MCF 10A (cell line): ENCODE data around the gene MAGIX. TPM values are rescaled to one million over a fixed set of nuclear protein-coding genes. Genes with fewer than 3 reads are reported as not detected.

Experiments
- BruUV-seq: library from RNA; stranded (reverse); fragments of 400-500 nt; replicated peaks from 2 replicates; lab custom pipeline; 2021; lab: Mats Ljungman, UMichigan
- CTCF ChIA-PET: fragments of 300-600 bp; sonication (Branson Sonifier 250); formaldehyde crosslinking; extraction: SDS; loops from one replicate; lab custom pipeline; 2021; ENCODE audit warnings: antibody characterized with exemption, inconsistent platforms; lab: Yijun Ruan, JAX
- POLR2A ChIA-PET: fragments of 300-600, 350-650 bp; sonication (Branson Sonifier 250); formaldehyde crosslinking; extraction: SDS; loops from one replicate; lab custom pipeline; 2020; ENCODE audit warnings: antibody characterized with exemption, inconsistent platforms; lab: Yijun Ruan, JAX
- DNase-seq: peaks from one replicate; pipeline ENCODE4 v3.0.0-alpha.2; 2018; ENCODE audit not compliant: unreplicated experiment
- H3K27ac Mint-ChIP-seq: one replicate; pipeline ENCODE4 v1.8.0; 2022; ENCODE audit warnings: mild to moderate bottlenecking, low read depth, mixed read lengths; ENCODE audit not compliant: unreplicated experiment
- H3K27me3 Mint-ChIP-seq: one replicate; pipeline ENCODE4 v1.8.0; 2022; ENCODE audit warnings: mixed read lengths; ENCODE audit not compliant: insufficient read depth, unreplicated experiment
- H3K36me3 Mint-ChIP-seq: one replicate; pipeline ENCODE4 v1.8.0; 2022; ENCODE audit warnings: mild to moderate bottlenecking, moderate library complexity, mixed read lengths; ENCODE audit not compliant: insufficient read depth, unreplicated experiment
- H3K4me1 Mint-ChIP-seq: one replicate; pipeline ENCODE4 v1.8.0; 2022; ENCODE audit warnings: mixed read lengths; ENCODE audit not compliant: insufficient read depth, unreplicated experiment
- H3K4me3 Mint-ChIP-seq: one replicate; pipeline ENCODE4 v1.8.0; 2022; ENCODE audit warnings: mild to moderate bottlenecking, moderate library complexity, mixed read lengths; ENCODE audit not compliant: unreplicated experiment
- H3K9me3 Mint-ChIP-seq: one replicate; pipeline ENCODE4 v1.8.0; 2022; ENCODE audit warnings: mixed read lengths; ENCODE audit not compliant: unreplicated experiment
- intact Hi-C: fragments of 100-400 bp; cut with micrococcal nuclease; formaldehyde crosslinking; loops from 2 replicates; pipeline ENCODE4 v1.14.1; 2022
- total RNA-seq: library from RNA; stranded (reverse); gene quantifications from 2 replicates; pipeline ENCODE4 v1.2.3, GENCODE V29; 2022
- TF ChIP-seq, protein P1 (sequence below): fragments of 200-600 bp; IDR thresholded peaks from one replicate; pipeline ENCODE4 v1.8.0; 2022; ENCODE audit warnings: antibody characterized with exemption, mild to moderate bottlenecking; ENCODE audit not compliant: unreplicated experiment

The MAGIX gene
- total RNA-seq, 1 experiment from 2014 or later: 0.84 TPM

- ChIA-PET CTCF (no interaction called here), POLR2A (no interaction called here)
- no peaks in the 10 kb centered on the region for H3K36me3 Mint-ChIP-seq
- H3K27ac Mint-ChIP-seq: no peak overlapping the region
- H3K4me3 Mint-ChIP-seq: no peak overlapping the region
- H3K9me3 Mint-ChIP-seq: peaks cover 12% of the 10 kb centered on the region
- no peak for DNase-seq
- no peaks in the 10 kb centered on the region for H3K4me1 Mint-ChIP-seq
- BruUV-seq: no TSS peak
- intact Hi-C loops: no loop called here
- H3K27me3 Mint-ChIP-seq: no peaks in the 10 kb centered on the region
- TF ChIP-seq, protein P1, sequence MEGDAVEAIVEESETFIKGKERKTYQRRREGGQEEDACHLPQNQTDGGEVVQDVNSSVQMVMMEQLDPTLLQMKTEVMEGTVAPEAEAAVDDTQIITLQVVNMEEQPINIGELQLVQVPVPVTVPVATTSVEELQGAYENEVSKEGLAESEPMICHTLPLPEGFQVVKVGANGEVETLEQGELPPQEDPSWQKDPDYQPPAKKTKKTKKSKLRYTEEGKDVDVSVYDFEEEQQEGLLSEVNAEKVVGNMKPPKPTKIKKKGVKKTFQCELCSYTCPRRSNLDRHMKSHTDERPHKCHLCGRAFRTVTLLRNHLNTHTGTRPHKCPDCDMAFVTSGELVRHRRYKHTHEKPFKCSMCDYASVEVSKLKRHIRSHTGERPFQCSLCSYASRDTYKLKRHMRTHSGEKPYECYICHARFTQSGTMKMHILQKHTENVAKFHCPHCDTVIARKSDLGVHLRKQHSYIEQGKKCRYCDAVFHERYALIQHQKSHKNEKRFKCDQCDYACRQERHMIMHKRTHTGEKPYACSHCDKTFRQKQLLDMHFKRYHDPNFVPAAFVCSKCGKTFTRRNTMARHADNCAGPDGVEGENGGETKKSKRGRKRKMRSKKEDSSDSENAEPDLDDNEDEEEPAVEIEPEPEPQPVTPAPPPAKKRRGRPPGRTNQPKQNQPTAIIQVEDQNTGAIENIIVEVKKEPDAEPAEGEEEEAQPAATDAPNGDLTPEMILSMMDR: no peak
Observed at GRCh38 chrX:49211074-49211473, 48.5 kb downstream of the MAGIX start.

DNA sequence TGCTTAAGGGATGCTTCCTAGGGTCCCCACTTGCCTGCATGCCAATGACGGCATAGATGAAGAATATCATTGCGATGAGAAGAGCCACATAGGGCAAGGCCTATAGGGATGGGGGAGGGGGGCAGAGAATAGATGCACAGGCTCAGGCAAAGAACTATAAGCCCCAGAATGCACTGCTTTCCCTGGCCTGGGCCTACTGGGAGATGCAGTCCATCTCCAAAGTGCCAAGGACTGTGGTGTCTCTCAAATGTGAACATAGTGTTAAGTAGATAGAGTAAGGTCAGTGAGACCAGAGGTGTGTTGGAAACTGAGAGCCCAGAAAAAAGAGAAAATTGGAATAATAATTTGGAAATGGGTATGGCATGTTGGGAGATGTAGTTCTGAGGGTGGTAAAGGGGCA is 49.7 kb downstream of the MAGIX start:
- TF ChIP-seq, protein P1: no peak
- no peaks in the 10 kb centered on the region for H3K36me3 Mint-ChIP-seq
- no TSS peak for BruUV-seq
- CTCF ChIA-PET: interaction anchor here (0.7 kb wide), 1 partner anchor 779 kb away, joined by 3 read pairs; no protein-coding TSS in a partner anchor
- no peak for DNase-seq
- peaks cover 12% of the 10 kb centered on the region for H3K9me3 Mint-ChIP-seq
- H3K27ac Mint-ChIP-seq: no peak overlapping the region
- H3K4me1 Mint-ChIP-seq: no peaks in the 10 kb centered on the region
- no peaks in the 10 kb centered on the region for H3K27me3 Mint-ChIP-seq
- intact Hi-C loops: no loop called here
- H3K4me3 Mint-ChIP-seq: no peak overlapping the region
- POLR2A ChIA-PET: no interaction called here

DNA sequence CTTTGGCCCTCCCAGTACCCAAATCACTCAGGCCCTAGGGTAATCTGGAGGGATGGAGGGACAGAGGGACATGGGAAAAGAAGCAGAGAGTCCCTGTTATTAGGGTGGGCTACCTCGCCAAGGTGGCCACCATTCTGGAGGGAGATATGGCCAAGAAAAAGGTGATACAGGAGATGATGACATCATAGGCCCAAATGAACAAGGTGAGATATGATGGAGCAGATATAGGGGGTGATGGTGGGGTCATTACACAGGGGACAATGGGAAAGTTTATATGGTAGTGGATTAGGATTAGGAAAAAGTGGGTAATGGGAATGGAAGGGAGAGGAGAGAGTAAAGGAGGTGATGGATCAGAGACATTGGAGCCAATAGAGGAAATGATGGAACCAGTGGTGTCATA is 50.3 kb downstream of the MAGIX start:
- BruUV-seq: no TSS peak
- peaks cover 12% of the 10 kb centered on the region for H3K9me3 Mint-ChIP-seq
- TF ChIP-seq, protein P1: no peak
- no peak overlapping the region for H3K4me3 Mint-ChIP-seq
- H3K27ac Mint-ChIP-seq: no peak overlapping the region
- no peak for DNase-seq
- no peaks in the 10 kb centered on the region for H3K27me3 Mint-ChIP-seq
- ChIA-PET CTCF (interaction anchor here (0.7 kb wide), 1 partner anchor 780 kb away, joined by 3 read pairs; no protein-coding TSS in a partner anchor), POLR2A (no interaction called here)
- H3K4me1 Mint-ChIP-seq: no peaks in the 10 kb centered on the region
- H3K36me3 Mint-ChIP-seq: no peaks in the 10 kb centered on the region
- intact Hi-C loops: no loop called here

DNA sequence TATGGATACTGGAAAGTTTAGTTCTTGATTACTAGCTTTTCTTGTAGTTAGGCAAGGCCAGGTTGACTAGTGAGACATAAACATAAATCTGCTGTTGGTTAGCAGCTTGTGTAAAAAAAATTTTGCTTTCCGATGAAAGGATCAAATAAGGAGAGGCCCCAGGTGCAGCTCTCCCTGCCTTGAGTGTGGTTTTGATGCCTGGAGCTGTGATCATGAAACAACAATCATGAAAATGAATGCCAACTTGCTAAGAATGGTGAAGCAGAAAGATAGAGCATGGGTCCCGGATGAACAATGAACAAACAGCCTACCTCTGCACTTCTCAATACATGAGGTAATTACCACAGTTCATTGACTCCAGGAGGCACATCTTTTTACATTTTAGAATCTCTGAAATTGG is 51.9 kb downstream of the MAGIX start:
- Mint-ChIP-seq H3K4me1 (no peaks in the 10 kb centered on the region), H3K4me3 (no peak overlapping the region), H3K27me3 (peaks cover 5% of the 10 kb centered on the region), H3K9me3 (peaks cover 12% of the 10 kb centered on the region), H3K27ac (no peak overlapping the region), H3K36me3 (no peaks in the 10 kb centered on the region)
- TF ChIP-seq, protein P1: no peak
- no peak for DNase-seq
- ChIA-PET CTCF (interaction anchor here (0.9 kb wide), 1 partner anchor 25 kb away, joined by 5 read pairs; no protein-coding TSS in a partner anchor), POLR2A (no interaction called here)
- intact Hi-C loops: no loop called here
- no TSS peak for BruUV-seq
